ENCODE results near the gene RXRA.
"Not testable (repeated sequence)": the region's sequence is repeated elsewhere in the genome, so short reads cannot be mapped to it uniquely, and the experiment has no call there.

RXRA gene

GRCh38 chr9:134307674-134308638 lies 18.3 kb upstream of the RXRA start:
- Histone ChIP-seq H3K4me1 (ENCODE audit: control insufficient read depth in 2 of 2, insufficient read depth in 1 of 2, low read depth in 1 of 2, low read length in 2 of 2) (no peaks in the 10 kb centered on the region), H3K14ac (ENCODE audit: low read length) (no peak overlapping the region), H3K4me3 (ENCODE audit: low read length in 2 of 2) (peak overlapping the region in 1 of 2 donors; percentile 64), H3K4me2 (ENCODE audit: insufficient read depth, low read length, poor library complexity, severe bottlenecking) (no peak overlapping the region), H3K27ac (replicated peaks; ENCODE audit: low read length) (no peak overlapping the region), H3K79me1 (ENCODE audit: low read depth, low read length) (no peaks in the 10 kb centered on the region), H3K23ac (ENCODE audit: low read depth, low read length, poor library complexity) (no peak overlapping the region), H3K9me3 (replicated peaks in 1 of 2; ENCODE audit: control insufficient read depth in 2 of 2, insufficient read depth in 1 of 2, low read depth in 1 of 2, low read length in 2 of 2) (peaks cover 0 to 7% of the 10 kb centered on the region in 2 donors), H3K18ac (ENCODE audit: low read length) (peak overlapping the region; percentile 7), H2AFZ (ENCODE audit: low read length) (no peak overlapping the region), H3K27me3 (ENCODE audit: control insufficient read depth in 3 of 3, insufficient read depth in 3 of 3, low read depth in 1 of 3, low read length in 3 of 3) (no peaks in the 10 kb centered on the region), H2AK5ac (ENCODE audit: low read depth, low read length) (peak overlapping the region; percentile 75), H3K36me3 (replicated peaks in 1 of 2; ENCODE audit: control insufficient read depth in 2 of 2, insufficient read depth in 2 of 2, low read length in 2 of 2) (no peaks in the 10 kb centered on the region), H2BK120ac (ENCODE audit: low read depth, low read length) (no peak overlapping the region), H3K4ac (ENCODE audit: low read length) (no peak overlapping the region), H4K8ac (ENCODE audit: low read depth, low read length) (no peak overlapping the region), H2BK15ac (ENCODE audit: low read length) (peak overlapping the region; percentile 30), H3K9ac (ENCODE audit: low read depth, low read length, poor library complexity) (no peak overlapping the region), H2BK5ac (ENCODE audit: low read length) (no peak overlapping the region), H2BK12ac (ENCODE audit: low read length) (no peak overlapping the region), H4K91ac (ENCODE audit: low read depth, low read length, poor library complexity) (no peak overlapping the region)
- WGBS, 2 donors (ENCODE audit: extremely low coverage in 2 of 2, insufficient read length in 2 of 2, insufficient replicate concordance in 1 of 2) = no CpG with 5 or more reads among the region's 17 CpGs
- no peak for DNase-seq (ENCODE audit: low spot score)

- DNase-seq (ENCODE audit: low spot score); H4K91ac ChIP-seq (ENCODE audit: low read depth, low read length, poor library complexity); H2AK5ac ChIP-seq (ENCODE audit: low read depth, low read length); H3K4me2 ChIP-seq (ENCODE audit: insufficient read depth, low read length, poor library complexity, severe bottlenecking); H3K9me3 ChIP-seq (replicated peaks in 1 of 2; ENCODE audit: control insufficient read depth in 2 of 2, insufficient read depth in 1 of 2, low read depth in 1 of 2, low read length in 2 of 2); H3K18ac ChIP-seq (ENCODE audit: low read length); H3K4ac ChIP-seq (ENCODE audit: low read length); H3K27me3 ChIP-seq (ENCODE audit: control insufficient read depth in 3 of 3, insufficient read depth in 3 of 3, low read depth in 1 of 3, low read length in 3 of 3); H2BK120ac ChIP-seq (ENCODE audit: low read depth, low read length); H3K4me1 ChIP-seq (ENCODE audit: control insufficient read depth in 2 of 2, insufficient read depth in 1 of 2, low read depth in 1 of 2, low read length in 2 of 2); H2AFZ ChIP-seq (ENCODE audit: low read length); H3K14ac ChIP-seq (ENCODE audit: low read length); H2BK12ac ChIP-seq (ENCODE audit: low read length); H3K9ac ChIP-seq (ENCODE audit: low read depth, low read length, poor library complexity); H4K8ac ChIP-seq (ENCODE audit: low read depth, low read length); H3K79me1 ChIP-seq (ENCODE audit: low read depth, low read length); H2BK5ac ChIP-seq (ENCODE audit: low read length); H3K27ac ChIP-seq (replicated peaks; ENCODE audit: low read length); H3K36me3 ChIP-seq (replicated peaks in 1 of 2; ENCODE audit: control insufficient read depth in 2 of 2, insufficient read depth in 2 of 2, low read length in 2 of 2); H3K23ac ChIP-seq (ENCODE audit: low read depth, low read length, poor library complexity): not testable (repeated sequence)
- H3K4me3 ChIP-seq (ENCODE audit: low read length in 2 of 2) = peak overlapping the region in 1 of 2 donors; percentile 64
- no CpG with 5 or more reads among the region's 14 CpGs for WGBS, 2 donors (ENCODE audit: extremely low coverage in 2 of 2, insufficient read length in 2 of 2, insufficient replicate concordance in 1 of 2)
- H2BK15ac ChIP-seq (ENCODE audit: low read length) = peak overlapping the region; percentile 30
Observed at GRCh38 chr9:134308639-134309220, 17.5 kb upstream of the RXRA start.

- H3K36me3 ChIP-seq (replicated peaks in 1 of 2; ENCODE audit: control insufficient read depth in 2 of 2, insufficient read depth in 2 of 2, low read length in 2 of 2) = no peaks in the 10 kb centered on the region
- no peak overlapping the region for H2BK12ac ChIP-seq (ENCODE audit: low read length)
- no peak overlapping the region for H2AFZ ChIP-seq (ENCODE audit: low read length)
- H3K4me2 ChIP-seq (ENCODE audit: insufficient read depth, low read length, poor library complexity, severe bottlenecking) = no peak overlapping the region
- H4K8ac ChIP-seq (ENCODE audit: low read depth, low read length) = no peak overlapping the region
- H3K27me3 ChIP-seq (ENCODE audit: control insufficient read depth in 3 of 3, insufficient read depth in 3 of 3, low read depth in 1 of 3, low read length in 3 of 3) = peaks cover 0 to 30% (median 0%) of the 10 kb centered on the region in 3 experiments
- no peaks in the 10 kb centered on the region for H3K79me1 ChIP-seq (ENCODE audit: low read depth, low read length)
- H2BK15ac ChIP-seq (ENCODE audit: low read length) = peak overlapping the region; percentile 16
- H2BK120ac ChIP-seq (ENCODE audit: low read depth, low read length) = peak overlapping the region; percentile 13
- H3K9me3 ChIP-seq (replicated peaks in 1 of 2; ENCODE audit: control insufficient read depth in 2 of 2, insufficient read depth in 1 of 2, low read depth in 1 of 2, low read length in 2 of 2) = peaks cover 0 to 3% of the 10 kb centered on the region in 2 donors
- no peak overlapping the region for H4K91ac ChIP-seq (ENCODE audit: low read depth, low read length, poor library complexity)
- H3K4me3 ChIP-seq (ENCODE audit: low read length in 2 of 2) = no peak overlapping the region
- H2BK5ac ChIP-seq (ENCODE audit: low read length) = no peak overlapping the region
- H3K9ac ChIP-seq (ENCODE audit: low read depth, low read length, poor library complexity) = no peak overlapping the region
- no CpG with 5 or more reads among the region's 2 CpGs for WGBS, 2 donors (ENCODE audit: extremely low coverage in 2 of 2, insufficient read length in 2 of 2, insufficient replicate concordance in 1 of 2)
- H3K14ac ChIP-seq (ENCODE audit: low read length) = no peak overlapping the region
- H3K4me1 ChIP-seq (ENCODE audit: control insufficient read depth in 2 of 2, insufficient read depth in 1 of 2, low read depth in 1 of 2, low read length in 2 of 2) = peaks cover 0 to 10% of the 10 kb centered on the region in 2 donors
- no peak for DNase-seq (ENCODE audit: low spot score)
- no peak overlapping the region for H3K27ac ChIP-seq (replicated peaks; ENCODE audit: low read length)
- H2AK5ac ChIP-seq (ENCODE audit: low read depth, low read length) = no peak overlapping the region
- no peak overlapping the region for H3K18ac ChIP-seq (ENCODE audit: low read length)
- no peak overlapping the region for H3K4ac ChIP-seq (ENCODE audit: low read length)
- H3K23ac ChIP-seq (ENCODE audit: low read depth, low read length, poor library complexity) = no peak overlapping the region
Observed at GRCh38 chr9:134313470-134313869, 12.8 kb upstream of the RXRA start.

Measured in neuronal stem cell (in vitro differentiated cells).